ENCODE data around the gene PIGC.

PIGC gene

GRCh38 chr1:172427191-172427590 is 16.7 kb downstream of the PIGC start:
- TF ChIP-seq, protein P1, sequence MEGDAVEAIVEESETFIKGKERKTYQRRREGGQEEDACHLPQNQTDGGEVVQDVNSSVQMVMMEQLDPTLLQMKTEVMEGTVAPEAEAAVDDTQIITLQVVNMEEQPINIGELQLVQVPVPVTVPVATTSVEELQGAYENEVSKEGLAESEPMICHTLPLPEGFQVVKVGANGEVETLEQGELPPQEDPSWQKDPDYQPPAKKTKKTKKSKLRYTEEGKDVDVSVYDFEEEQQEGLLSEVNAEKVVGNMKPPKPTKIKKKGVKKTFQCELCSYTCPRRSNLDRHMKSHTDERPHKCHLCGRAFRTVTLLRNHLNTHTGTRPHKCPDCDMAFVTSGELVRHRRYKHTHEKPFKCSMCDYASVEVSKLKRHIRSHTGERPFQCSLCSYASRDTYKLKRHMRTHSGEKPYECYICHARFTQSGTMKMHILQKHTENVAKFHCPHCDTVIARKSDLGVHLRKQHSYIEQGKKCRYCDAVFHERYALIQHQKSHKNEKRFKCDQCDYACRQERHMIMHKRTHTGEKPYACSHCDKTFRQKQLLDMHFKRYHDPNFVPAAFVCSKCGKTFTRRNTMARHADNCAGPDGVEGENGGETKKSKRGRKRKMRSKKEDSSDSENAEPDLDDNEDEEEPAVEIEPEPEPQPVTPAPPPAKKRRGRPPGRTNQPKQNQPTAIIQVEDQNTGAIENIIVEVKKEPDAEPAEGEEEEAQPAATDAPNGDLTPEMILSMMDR (IDR thresholded peaks at IDR 0.05; ENCODE audit: insufficient read depth, low read depth, low read length, missing control alignments): no peak
- H3K4me3 ChIP-seq (ENCODE audit: low read depth, low read length): no peak overlapping the region
- no peak for DNase-seq (ENCODE audit: low read depth)

DNA sequence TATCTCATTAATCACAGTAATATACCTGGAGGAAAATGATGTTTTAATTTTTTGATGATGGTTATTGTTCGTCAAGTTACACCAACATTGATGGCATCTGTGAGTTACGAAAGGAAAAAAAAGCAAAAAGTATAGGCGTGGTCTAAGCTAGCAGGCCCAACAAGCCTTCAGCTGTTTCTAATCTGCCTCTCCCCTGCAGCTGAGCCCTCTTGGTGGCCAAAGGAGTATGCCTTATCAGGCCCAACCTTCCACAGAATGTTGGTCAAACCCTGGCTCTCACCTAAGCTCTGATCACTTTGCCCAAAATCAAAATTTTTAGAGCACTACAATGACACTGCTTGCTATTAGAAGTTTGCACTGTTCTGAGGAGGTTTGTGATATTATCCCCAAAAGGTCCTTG is 18.5 kb downstream of the PIGC start:
- no peak for DNase-seq (ENCODE audit: low read depth)
- TF ChIP-seq, protein P1 (IDR thresholded peaks at IDR 0.05; ENCODE audit: insufficient read depth, low read depth, low read length, missing control alignments): no peak
- no peak overlapping the region for H3K4me3 ChIP-seq (ENCODE audit: low read depth, low read length)

DNA sequence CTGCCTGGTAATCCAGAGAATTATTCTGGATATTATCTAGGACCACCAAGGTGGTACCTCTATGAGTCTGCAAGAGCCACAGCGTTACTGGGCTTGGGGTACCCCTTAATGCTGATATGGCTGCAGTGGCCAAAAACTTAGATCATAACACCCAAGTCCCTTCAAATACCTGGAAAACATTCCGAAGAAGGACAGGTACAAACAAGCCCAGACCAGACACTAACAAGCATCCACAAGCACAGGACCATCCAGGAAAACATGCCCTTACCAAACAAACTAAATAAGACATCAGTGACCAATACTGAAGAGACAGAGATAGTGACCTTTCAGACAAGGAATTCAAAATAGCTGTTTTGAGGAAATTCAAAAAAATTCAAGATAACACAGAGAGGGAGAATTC is 20.5 kb downstream of the PIGC start:
- DNase-seq (ENCODE audit: low read depth): no peak
- TF ChIP-seq, protein P1 (IDR thresholded peaks at IDR 0.05; ENCODE audit: insufficient read depth, low read depth, low read length, missing control alignments): no peak
- H3K4me3 ChIP-seq (ENCODE audit: low read depth, low read length): no peak overlapping the region

GRCh38 chr1:172421974-172422604 is 21.8 kb downstream of the PIGC start:
- H3K4me3 ChIP-seq (ENCODE audit: low read depth, low read length): no peak overlapping the region
- TF ChIP-seq, protein P1 (IDR thresholded peaks at IDR 0.05; ENCODE audit: insufficient read depth, low read depth, low read length, missing control alignments): no peak
- no peak for DNase-seq (ENCODE audit: low read depth)

DNA sequence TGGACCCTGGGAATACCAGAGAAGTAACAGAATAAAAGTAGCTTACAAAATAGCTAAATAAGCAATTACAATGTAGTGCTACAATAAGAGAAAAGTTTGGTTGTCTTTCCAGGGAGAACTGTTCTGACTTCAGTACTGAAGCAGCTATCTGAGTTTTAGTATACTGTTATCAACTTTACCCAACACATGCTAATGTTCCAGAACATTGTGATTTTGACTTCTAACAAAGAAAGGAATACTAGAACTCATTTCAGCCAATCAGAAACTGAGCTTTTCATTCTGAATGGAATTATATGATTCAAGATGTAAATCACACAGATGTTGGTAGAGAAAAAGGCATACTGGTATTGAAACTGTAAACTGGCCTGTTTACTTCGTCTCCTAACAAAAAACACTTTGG is 23.5 kb downstream of the PIGC start, which contains the start of gene C1orf105:
TSS of gene C1orf105 (plus strand) at position 301 of the 400 bp plus-strand sequence. CDS start 201 bp downstream, outside the sequence.
- H3K4me3 ChIP-seq (ENCODE audit: low read depth, low read length): no peak within 1 kb of the TSS
- no peak for DNase-seq (ENCODE audit: low read depth)
- TF ChIP-seq, protein P1 (IDR thresholded peaks at IDR 0.05; ENCODE audit: insufficient read depth, low read depth, low read length, missing control alignments): no peak

DNA sequence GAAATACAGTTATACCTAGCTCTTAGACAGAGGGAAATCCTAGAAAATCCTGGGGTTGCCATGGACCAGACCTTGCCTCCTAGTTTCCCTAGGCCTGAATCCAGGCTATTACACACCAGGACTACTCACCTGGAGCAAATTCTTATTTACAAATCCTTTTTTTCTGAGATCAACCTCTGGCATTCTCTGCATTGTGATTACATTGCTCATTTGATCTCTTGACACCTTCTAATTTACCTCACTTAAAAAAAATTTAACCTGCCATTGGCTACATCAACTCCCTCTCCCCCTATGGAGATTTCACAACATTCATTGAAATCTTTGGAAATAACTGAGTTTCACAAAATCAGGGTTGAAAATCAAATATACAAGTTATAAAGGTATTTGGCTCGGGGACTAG is 26.3 kb downstream of the PIGC start:
- H3K4me3 ChIP-seq (ENCODE audit: low read depth, low read length): no peak overlapping the region
- DNase-seq (ENCODE audit: low read depth): no peak
- TF ChIP-seq, protein P1 (IDR thresholded peaks at IDR 0.05; ENCODE audit: insufficient read depth, low read depth, low read length, missing control alignments): no peak

- TF ChIP-seq, protein P1 (IDR thresholded peaks at IDR 0.05; ENCODE audit: insufficient read depth, low read depth, low read length, missing control alignments): no peak
- H3K4me3 ChIP-seq (ENCODE audit: low read depth, low read length): no peak overlapping the region
Measured at GRCh38 chr1:172416496-172417035, 27.3 kb downstream of the PIGC start.

More at GRCh38 chr1:172416496-172417035, 27.3 kb downstream of the PIGC start:
- no peak for DNase-seq (ENCODE audit: low read depth)

All from GM12865 (cell line).